GM10248 (cell line): ENCODE results near the gene CLIC4.
A peak's percentile ranks its signal among the peaks of the same experiment; 100 is the strongest.
"Not testable (repeated sequence)": the region's sequence is repeated elsewhere in the genome, so short reads cannot be mapped to it uniquely, and the experiment has no call there.

ENCODE experiments used
- CTCF ChIA-PET: fragments of 300-600 bp; sonication (Branson Sonifier 250); formaldehyde crosslinking; extraction: SDS; loops from one replicate; lab custom pipeline; 2021; ENCODE audit warnings: antibody characterized with exemption; lab: Yijun Ruan, JAX
- POLR2A ChIA-PET: fragments of 350-650 bp; sonication (Branson Sonifier 250); formaldehyde crosslinking; extraction: SDS; loops from one replicate; lab custom pipeline; 2020; ENCODE audit warnings: antibody characterized with exemption; lab: Yijun Ruan, JAX
- DNase-seq: peaks from one replicate; pipeline ENCODE4 v3.0.0; 2012; ENCODE audit errors: extremely low spot score
- TF ChIP-seq, protein P1 (sequence below): IDR thresholded peaks from 2 replicates; pipeline ENCODE4 v1.5.1; 2012; ENCODE audit warnings: mild to moderate bottlenecking, low read depth; ENCODE audit errors: extremely low read depth, missing control alignments, control extremely low read depth

Gene CLIC4

GRCh38 chr1:24702511-24703293, 42.5 kb upstream of the CLIC4 start:
- POLR2A ChIA-PET: no interaction called here
- TF ChIP-seq, protein P1, sequence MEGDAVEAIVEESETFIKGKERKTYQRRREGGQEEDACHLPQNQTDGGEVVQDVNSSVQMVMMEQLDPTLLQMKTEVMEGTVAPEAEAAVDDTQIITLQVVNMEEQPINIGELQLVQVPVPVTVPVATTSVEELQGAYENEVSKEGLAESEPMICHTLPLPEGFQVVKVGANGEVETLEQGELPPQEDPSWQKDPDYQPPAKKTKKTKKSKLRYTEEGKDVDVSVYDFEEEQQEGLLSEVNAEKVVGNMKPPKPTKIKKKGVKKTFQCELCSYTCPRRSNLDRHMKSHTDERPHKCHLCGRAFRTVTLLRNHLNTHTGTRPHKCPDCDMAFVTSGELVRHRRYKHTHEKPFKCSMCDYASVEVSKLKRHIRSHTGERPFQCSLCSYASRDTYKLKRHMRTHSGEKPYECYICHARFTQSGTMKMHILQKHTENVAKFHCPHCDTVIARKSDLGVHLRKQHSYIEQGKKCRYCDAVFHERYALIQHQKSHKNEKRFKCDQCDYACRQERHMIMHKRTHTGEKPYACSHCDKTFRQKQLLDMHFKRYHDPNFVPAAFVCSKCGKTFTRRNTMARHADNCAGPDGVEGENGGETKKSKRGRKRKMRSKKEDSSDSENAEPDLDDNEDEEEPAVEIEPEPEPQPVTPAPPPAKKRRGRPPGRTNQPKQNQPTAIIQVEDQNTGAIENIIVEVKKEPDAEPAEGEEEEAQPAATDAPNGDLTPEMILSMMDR: no peak
- CTCF ChIA-PET: interaction anchor here (0.7 to 6.9 kb wide), 3 partner anchors 9 to 128 kb away, joined by 3 to 58 read pairs (median 3); no protein-coding TSS in a partner anchor
- DNase-seq: no peak

DNA sequence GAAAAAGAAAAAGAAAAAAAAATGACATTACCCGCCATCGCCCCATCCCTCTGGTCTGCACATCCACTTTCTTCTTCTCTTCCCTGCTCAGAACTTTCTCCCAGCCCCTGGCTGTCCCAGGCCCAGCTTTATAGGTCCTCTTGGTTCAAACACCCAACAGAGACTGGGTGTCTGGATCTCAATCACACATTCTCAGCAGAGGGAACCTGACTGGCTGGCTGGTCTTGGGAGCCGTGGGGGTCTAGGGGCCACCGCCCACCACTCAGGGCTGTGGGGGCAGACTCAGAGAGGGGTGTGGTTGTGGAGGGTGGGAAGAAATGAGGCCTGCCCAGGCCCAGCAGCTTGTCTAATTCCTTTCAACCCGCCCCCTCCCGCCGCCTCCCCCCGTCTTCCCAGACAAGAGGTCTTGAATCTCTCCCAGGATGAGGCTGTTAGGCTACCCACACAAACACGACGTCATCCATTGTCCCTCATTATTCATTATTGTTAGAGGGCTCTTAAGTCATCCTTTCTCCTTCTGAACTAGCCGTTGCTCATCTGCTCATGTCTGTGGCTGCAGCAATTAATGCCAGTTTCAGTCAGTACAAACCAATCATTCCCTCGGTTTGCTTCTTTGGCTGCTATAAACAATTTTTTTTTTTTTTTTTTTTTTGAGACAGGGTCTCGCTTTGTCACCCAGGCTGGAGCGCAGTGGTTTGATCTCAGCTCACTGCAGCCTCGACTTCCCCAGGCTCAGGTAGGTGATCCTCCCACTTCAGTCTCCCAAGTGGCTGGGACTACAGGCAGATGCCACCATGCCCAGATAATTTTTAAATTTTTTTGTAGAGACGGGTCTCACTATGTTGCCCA, 40.6 kb upstream of the CLIC4 start:
- TF ChIP-seq, protein P1: no peak
- DNase-seq: no peak
- ChIA-PET CTCF (interaction anchor here (1.0 to 2.5 kb wide), 4 partner anchors 16 to 126 kb away, joined by 3 to 14 read pairs (median 4); no protein-coding TSS in a partner anchor), POLR2A (interaction anchor here (0.5 to 0.7 kb wide), 2 partner anchors 126 to 315 kb away, joined by 3 read pairs; no protein-coding TSS in a partner anchor)

DNA sequence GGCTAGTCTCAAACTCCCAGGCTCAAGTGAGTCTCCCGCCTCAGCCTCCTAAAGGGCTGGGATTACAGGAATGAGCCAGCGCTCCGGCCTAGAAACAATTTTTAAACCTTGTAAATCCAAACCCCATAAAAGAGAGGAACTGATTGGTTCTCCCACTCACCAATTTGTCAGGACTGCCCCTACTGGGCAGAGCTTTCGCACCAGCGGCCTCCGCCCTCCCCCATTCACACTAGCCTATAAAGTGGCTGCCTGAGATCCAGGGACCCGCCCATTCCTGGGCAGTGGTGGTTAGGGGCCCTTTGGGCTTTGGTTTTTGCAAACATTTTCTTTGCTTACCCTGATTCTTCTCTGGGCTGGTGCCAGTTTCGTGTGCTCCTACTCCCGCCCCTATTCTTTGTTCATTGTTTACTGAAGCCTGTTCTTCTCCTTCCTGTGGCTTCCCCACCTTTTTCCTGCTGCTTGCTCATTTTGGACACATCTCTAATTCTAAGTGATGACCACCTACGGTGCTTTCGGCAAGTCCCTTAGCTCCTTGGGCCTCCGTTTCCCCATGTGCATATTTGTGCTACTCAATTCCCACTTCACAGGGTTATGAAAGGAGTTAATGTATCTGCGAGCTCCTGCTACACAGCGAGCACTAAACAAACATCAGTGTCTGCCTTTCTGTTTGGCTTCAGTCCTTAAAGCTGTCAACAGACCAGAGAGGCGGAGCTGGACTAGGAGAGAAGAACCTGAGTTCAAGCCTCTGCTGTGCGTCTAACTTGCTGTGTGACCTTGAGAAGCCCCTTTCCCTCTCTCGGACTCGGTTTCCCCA, 39.8 kb upstream of the CLIC4 start:
- POLR2A ChIA-PET: interaction anchor here (0.5 to 0.7 kb wide), 2 partner anchors 125 to 314 kb away, joined by 3 read pairs; no protein-coding TSS in a partner anchor
- TF ChIP-seq, protein P1: no peak
- CTCF ChIA-PET: interaction anchor here (1.2 to 2.5 kb wide), 3 partner anchors 17 to 125 kb away, joined by 3 to 14 read pairs (median 4); no protein-coding TSS in a partner anchor
- DNase-seq: peak; percentile 77

- CTCF ChIA-PET: interaction anchor here (1.2 to 1.9 kb wide), 2 partner anchors 26 to 124 kb away, joined by 3 to 4 read pairs; no protein-coding TSS in a partner anchor
- DNase-seq, POLR2A ChIA-PET: not testable (repeated sequence)
Measured at GRCh38 chr1:24706074-24706389, 39.2 kb upstream of the CLIC4 start.

GRCh38 chr1:24707687-24708086, 37.6 kb upstream of the CLIC4 start:
- TF ChIP-seq, protein P1: no peak
- ChIA-PET CTCF (interaction anchor here (1.7 to 2.5 kb wide), 2 partner anchors 19 to 25 kb away, joined by 3 to 10 read pairs; no protein-coding TSS in a partner anchor), POLR2A (no interaction called here)
- DNase-seq: no peak

DNA sequence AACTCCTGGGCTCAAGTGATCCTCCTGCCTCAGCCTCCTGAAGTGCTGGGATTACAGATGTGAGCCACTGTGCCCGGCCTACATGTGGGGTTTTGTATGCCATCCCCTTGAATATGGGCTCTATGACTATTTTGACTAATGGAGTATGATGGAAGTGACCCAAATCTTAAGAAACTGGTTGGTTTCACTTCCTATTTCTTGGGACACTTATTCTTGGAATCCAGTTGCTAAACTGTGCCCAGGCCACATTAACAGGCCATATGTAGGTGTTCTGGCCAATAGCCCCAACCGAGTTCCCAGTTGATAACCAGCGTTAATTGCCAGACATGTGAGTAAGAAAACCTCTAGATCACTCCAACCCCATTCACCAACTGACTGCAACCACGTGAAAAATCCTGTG, 36.3 kb upstream of the CLIC4 start:
- TF ChIP-seq, protein P1: no peak
- DNase-seq: no peak
- POLR2A ChIA-PET: no interaction called here
- CTCF ChIA-PET: interaction anchor here (1.7 kb wide), 1 partner anchor 23 kb away, joined by 3 read pairs; no protein-coding TSS in a partner anchor
